Right atrium auricular region (tissue), 2 donors: ENCODE data around the gene EFHD1. TPM values are rescaled to one million over a fixed set of nuclear protein-coding genes. Genes with fewer than 3 reads are reported as not detected.

Source experiments
- DNase-seq: peaks from one replicate; pipeline ENCODE4 v3.0.0-alpha.2; 2019; ENCODE audit warnings: low spot score
- H3K27ac ChIP-seq, 2 donors: fragments of 200-600 bp; sonication (generic); 1 replicate in 1 of 2; 2 replicates in 1 of 2; pipeline ENCODE4 v1.5.1; 2016 to 2019
- H3K27me3 ChIP-seq, 2 donors: fragments of 200-600 bp; sonication (generic); one replicate each; pipeline versions ENCODE4 v1.5.1 to v1.6.0; 2017 to 2019
- H3K36me3 ChIP-seq: fragments of 200-600 bp; sonication (generic); one replicate; pipeline ENCODE4 v1.5.1; 2016
- H3K4me1 ChIP-seq, 2 donors: fragments of 200-600 bp; sonication (generic); one replicate each; pipeline versions ENCODE4 v1.5.1 to v1.6.0; 2017 to 2019
- H3K4me3 ChIP-seq, 2 donors: fragments of 200-600 bp; sonication (generic); 1 replicate in 1 of 2; 2 replicates in 1 of 2; pipeline ENCODE4 v1.5.1; 2017 to 2019; ENCODE audit warnings: mild to moderate bottlenecking in 1 of 2, moderate library complexity in 1 of 2
- H3K9me3 ChIP-seq, 2 donors: fragments of 200-600 bp; sonication (generic); one replicate each; pipeline ENCODE4 v1.5.1; 2019
- CTCF ChIP-seq, 2 donors: fragments of 200-600 bp; sonication (generic); IDR thresholded peaks; one replicate each; pipeline ENCODE4 v1.5.1; 2019; ENCODE audit warnings: antibody characterized with exemption in 2 of 2
- total RNA-seq, 2 donors: library from RNA; depleted of rRNA; stranded (reverse); fragments of >200 nt; gene quantifications; one replicate each; pipeline ENCODE4 v1.1.0, GENCODE V29; 2016

EFHD1 gene
- total RNA-seq, 2 donors from 2014 or later = 11.4 to 11.5 TPM

GRCh38 chr2:232646726-232647125, 13.3 kb downstream of the EFHD1 start:
- DNase-seq = no peak
- Histone ChIP-seq H3K4me1 (peaks cover 0 to 8% of the 10 kb centered on the region in 2 donors), H3K4me3 (no peak overlapping the region), H3K27me3 (no peaks in the 10 kb centered on the region), H3K27ac (no peak overlapping the region), H3K36me3 (no peaks in the 10 kb centered on the region), H3K9me3 (no peaks in the 10 kb centered on the region)
- no peak for TF ChIP-seq CTCF (IDR thresholded peaks at IDR 0.05)

GRCh38 chr2:232647261-232647660, 13.9 kb downstream of the EFHD1 start:
- no peak overlapping the region for H3K27ac ChIP-seq
- no peak for TF ChIP-seq CTCF (IDR thresholded peaks at IDR 0.05)
- no peaks in the 10 kb centered on the region for H3K9me3 ChIP-seq
- peaks cover 0 to 8% of the 10 kb centered on the region in 2 donors for H3K4me1 ChIP-seq
- no peaks in the 10 kb centered on the region for H3K27me3 ChIP-seq
- H3K36me3 ChIP-seq = no peaks in the 10 kb centered on the region
- no peak for DNase-seq
- no peak overlapping the region for H3K4me3 ChIP-seq

- Histone ChIP-seq H3K27me3 (no peaks in the 10 kb centered on the region), H3K4me1 (peaks cover 0 to 8% of the 10 kb centered on the region in 2 donors), H3K4me3 (no peak overlapping the region), H3K36me3 (no peaks in the 10 kb centered on the region), H3K9me3 (no peaks in the 10 kb centered on the region), H3K27ac (no peak overlapping the region)
- TF ChIP-seq CTCF (IDR thresholded peaks at IDR 0.05) = no peak
- no peak for DNase-seq
Measured at GRCh38 chr2:232649033-232649432, 15.6 kb downstream of the EFHD1 start.

GRCh38 chr2:232652505-232652851, 19.1 kb downstream of the EFHD1 start:
- no peak overlapping the region for H3K27ac ChIP-seq
- no peak for TF ChIP-seq CTCF (IDR thresholded peaks at IDR 0.05)
- no peaks in the 10 kb centered on the region for H3K4me1 ChIP-seq

GRCh38 chr2:232653441-232653840, 20.0 kb downstream of the EFHD1 start:
- no peaks in the 10 kb centered on the region for H3K27me3 ChIP-seq

More at GRCh38 chr2:232652505-232652851, 19.1 kb downstream of the EFHD1 start:
- no peak for DNase-seq
- no peaks in the 10 kb centered on the region for H3K36me3 ChIP-seq
- no peaks in the 10 kb centered on the region for H3K9me3 ChIP-seq
- no peak overlapping the region for H3K4me3 ChIP-seq
- H3K27me3 ChIP-seq = no peaks in the 10 kb centered on the region

More at GRCh38 chr2:232653441-232653840, 20.0 kb downstream of the EFHD1 start:
- Histone ChIP-seq H3K4me3 (no peak overlapping the region), H3K36me3 (no peaks in the 10 kb centered on the region), H3K27ac (no peak overlapping the region), H3K4me1 (no peaks in the 10 kb centered on the region), H3K9me3 (no peaks in the 10 kb centered on the region)
- TF ChIP-seq CTCF (IDR thresholded peaks at IDR 0.05) = no peak
- DNase-seq = no peak
